Measurements from ENCODE around the gene OSBPL3.

DNA sequence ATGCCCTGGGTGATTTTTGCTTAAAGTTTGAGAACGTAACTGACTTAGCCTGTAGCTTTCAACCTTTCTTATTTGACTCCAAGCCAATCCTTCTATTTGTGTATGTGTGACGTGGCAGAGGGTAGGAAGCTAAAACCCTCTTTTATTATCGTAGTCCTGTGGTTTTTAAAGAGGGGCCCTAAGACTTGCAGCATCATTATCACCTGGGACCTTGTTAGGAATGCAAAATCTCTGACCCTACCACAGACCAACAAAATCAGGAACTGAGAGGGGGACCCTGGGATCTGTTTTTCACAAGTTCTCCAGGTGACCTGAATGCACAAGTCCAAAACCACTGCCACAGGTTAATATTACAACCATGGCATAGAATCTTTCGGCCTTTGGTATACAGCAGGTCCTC is 80.1 kb downstream of the OSBPL3 start:
- TF ChIP-seq POLR2AphosphoS5 (IDR thresholded peaks at IDR 0.05; ENCODE audit: insufficient read depth, low read depth, low read length) (no peak), POLR2A (IDR thresholded peaks at IDR 0.05; ENCODE audit: low read depth, low read length) (no peak)
- TF ChIP-seq, protein P1, sequence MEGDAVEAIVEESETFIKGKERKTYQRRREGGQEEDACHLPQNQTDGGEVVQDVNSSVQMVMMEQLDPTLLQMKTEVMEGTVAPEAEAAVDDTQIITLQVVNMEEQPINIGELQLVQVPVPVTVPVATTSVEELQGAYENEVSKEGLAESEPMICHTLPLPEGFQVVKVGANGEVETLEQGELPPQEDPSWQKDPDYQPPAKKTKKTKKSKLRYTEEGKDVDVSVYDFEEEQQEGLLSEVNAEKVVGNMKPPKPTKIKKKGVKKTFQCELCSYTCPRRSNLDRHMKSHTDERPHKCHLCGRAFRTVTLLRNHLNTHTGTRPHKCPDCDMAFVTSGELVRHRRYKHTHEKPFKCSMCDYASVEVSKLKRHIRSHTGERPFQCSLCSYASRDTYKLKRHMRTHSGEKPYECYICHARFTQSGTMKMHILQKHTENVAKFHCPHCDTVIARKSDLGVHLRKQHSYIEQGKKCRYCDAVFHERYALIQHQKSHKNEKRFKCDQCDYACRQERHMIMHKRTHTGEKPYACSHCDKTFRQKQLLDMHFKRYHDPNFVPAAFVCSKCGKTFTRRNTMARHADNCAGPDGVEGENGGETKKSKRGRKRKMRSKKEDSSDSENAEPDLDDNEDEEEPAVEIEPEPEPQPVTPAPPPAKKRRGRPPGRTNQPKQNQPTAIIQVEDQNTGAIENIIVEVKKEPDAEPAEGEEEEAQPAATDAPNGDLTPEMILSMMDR (IDR thresholded peaks at IDR 0.05; ENCODE audit: extremely low read depth in 1 of 2, insufficient read depth in 1 of 2, low read depth in 1 of 2, low read length in 2 of 2) = no peak

Measured in endothelial cell of umbilical vein (primary cell).